Nephron progenitor cell (in vitro differentiated cells): ENCODE data around the gene SLC25A10.

Experiments used
- DNase-seq: peaks from one replicate; pipeline ENCODE4 v3.0.0; 2021
- H3K27ac Mint-ChIP-seq: 2 replicates; pipeline ENCODE4 v1.8.0; 2021; ENCODE audit warnings: mild to moderate bottlenecking, moderate library complexity, mixed read lengths
- H3K27me3 Mint-ChIP-seq: 2 replicates; pipeline ENCODE4 v1.8.0; 2021; ENCODE audit warnings: mild to moderate bottlenecking, low read depth, mixed read lengths; ENCODE audit not compliant: poor library complexity
- H3K36me3 Mint-ChIP-seq: 2 replicates; pipeline ENCODE4 v1.8.0; 2021; ENCODE audit warnings: low read depth, mixed read lengths
- H3K4me1 Mint-ChIP-seq: 2 replicates; pipeline ENCODE4 v1.8.0; 2021; ENCODE audit warnings: mixed read lengths
- H3K4me3 Mint-ChIP-seq: 2 replicates; pipeline ENCODE4 v1.8.0; 2021; ENCODE audit warnings: mild to moderate bottlenecking, moderate library complexity, mixed read lengths
- H3K9me3 Mint-ChIP-seq: 2 replicates; pipeline ENCODE4 v1.8.0; 2021; ENCODE audit warnings: mild to moderate bottlenecking, moderate library complexity, mixed read lengths
- TF ChIP-seq, protein P1 (sequence below): fragments of 200-600 bp; sonication (generic); IDR thresholded peaks from 2 replicates; pipeline ENCODE4 v1.5.0; 2021; ENCODE audit warnings: antibody characterized with exemption

The SLC25A10 gene

DNA sequence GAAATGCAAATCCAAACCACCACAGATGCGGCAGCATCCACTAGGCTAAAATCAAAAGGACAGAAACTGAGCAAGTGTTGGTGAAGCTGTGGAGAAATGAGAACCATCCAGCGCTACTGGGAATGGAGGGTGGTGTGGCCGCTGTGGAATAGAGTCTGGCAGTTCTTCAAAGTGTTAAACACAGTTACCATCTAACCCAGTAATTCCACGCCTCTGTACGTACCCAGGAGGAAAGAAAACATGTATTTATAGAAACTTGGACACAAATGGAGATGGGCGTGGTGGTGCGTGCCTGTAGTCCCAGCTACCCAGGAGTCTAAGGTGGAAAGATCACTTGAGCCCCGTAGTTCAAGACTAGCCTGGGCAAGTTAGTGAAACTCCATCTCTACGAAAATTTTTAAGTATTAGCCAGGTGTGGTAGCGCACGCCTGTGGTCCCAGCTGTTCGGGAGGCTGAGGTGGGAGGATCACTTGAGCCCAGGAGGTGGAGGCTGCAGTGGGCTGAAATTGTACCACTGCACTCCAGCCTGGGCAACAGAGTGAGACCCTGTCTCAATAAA is 11.6 kb downstream of the SLC25A10 start:
- no peak overlapping the region for H3K27ac Mint-ChIP-seq
- peaks cover 12% of the 10 kb centered on the region for H3K27me3 Mint-ChIP-seq
- H3K4me1 Mint-ChIP-seq = peaks cover 17% of the 10 kb centered on the region
- H3K36me3 Mint-ChIP-seq = no peaks in the 10 kb centered on the region
- no peak overlapping the region for H3K4me3 Mint-ChIP-seq
- TF ChIP-seq, protein P1, sequence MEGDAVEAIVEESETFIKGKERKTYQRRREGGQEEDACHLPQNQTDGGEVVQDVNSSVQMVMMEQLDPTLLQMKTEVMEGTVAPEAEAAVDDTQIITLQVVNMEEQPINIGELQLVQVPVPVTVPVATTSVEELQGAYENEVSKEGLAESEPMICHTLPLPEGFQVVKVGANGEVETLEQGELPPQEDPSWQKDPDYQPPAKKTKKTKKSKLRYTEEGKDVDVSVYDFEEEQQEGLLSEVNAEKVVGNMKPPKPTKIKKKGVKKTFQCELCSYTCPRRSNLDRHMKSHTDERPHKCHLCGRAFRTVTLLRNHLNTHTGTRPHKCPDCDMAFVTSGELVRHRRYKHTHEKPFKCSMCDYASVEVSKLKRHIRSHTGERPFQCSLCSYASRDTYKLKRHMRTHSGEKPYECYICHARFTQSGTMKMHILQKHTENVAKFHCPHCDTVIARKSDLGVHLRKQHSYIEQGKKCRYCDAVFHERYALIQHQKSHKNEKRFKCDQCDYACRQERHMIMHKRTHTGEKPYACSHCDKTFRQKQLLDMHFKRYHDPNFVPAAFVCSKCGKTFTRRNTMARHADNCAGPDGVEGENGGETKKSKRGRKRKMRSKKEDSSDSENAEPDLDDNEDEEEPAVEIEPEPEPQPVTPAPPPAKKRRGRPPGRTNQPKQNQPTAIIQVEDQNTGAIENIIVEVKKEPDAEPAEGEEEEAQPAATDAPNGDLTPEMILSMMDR = no peak
- no peak for DNase-seq
- no peaks in the 10 kb centered on the region for H3K9me3 Mint-ChIP-seq

DNA sequence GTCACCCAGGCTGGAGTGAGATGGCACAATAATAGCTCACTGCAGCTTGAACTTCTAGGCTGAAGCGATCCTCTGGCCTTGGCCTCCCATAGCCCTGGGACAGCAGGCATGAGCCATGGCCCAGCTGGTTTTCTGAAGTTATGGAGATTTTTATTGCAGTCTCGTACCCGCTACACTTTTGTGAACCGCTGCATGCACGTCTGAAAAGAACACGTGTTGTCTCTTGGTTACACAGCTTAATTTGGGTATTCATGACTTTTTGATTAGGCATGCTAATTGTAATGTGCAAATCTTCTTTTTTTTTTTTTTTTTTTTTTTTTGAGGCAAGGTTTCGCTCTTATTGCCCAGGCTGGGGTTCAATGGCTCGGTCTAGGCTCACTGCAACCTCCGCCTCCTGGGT is 13.4 kb downstream of the SLC25A10 start:
- TF ChIP-seq, protein P1 = no peak
- H3K4me3 Mint-ChIP-seq = no peak overlapping the region
- H3K9me3 Mint-ChIP-seq = no peaks in the 10 kb centered on the region
- H3K4me1 Mint-ChIP-seq = peaks cover 17% of the 10 kb centered on the region
- H3K36me3 Mint-ChIP-seq = no peaks in the 10 kb centered on the region
- H3K27me3 Mint-ChIP-seq = peaks cover 16% of the 10 kb centered on the region
- no peak for DNase-seq
- H3K27ac Mint-ChIP-seq = no peak overlapping the region

DNA sequence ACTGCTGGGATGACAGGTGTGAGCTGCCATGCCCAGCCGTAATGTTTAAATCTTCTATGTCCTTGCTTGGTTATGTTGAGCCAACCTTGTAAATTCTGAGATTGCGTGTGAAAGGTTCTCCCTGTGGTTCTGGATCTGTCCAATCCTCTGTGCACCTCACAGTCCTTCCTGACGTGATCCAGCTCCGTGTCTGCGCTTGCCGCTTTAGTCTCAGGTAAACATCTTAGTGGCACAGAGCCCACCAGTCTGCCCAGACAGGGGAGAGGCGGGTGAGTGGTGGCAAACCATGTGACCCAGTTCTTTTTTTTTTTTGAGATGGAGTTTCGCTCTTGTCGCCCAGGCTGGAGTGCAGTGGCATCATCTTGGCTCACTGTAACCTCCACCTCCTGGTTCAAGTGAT is 13.9 kb downstream of the SLC25A10 start:
- Mint-ChIP-seq H3K4me3 (no peak overlapping the region), H3K27me3 (peaks cover 20% of the 10 kb centered on the region)
- TF ChIP-seq, protein P1 = no peak

DNA sequence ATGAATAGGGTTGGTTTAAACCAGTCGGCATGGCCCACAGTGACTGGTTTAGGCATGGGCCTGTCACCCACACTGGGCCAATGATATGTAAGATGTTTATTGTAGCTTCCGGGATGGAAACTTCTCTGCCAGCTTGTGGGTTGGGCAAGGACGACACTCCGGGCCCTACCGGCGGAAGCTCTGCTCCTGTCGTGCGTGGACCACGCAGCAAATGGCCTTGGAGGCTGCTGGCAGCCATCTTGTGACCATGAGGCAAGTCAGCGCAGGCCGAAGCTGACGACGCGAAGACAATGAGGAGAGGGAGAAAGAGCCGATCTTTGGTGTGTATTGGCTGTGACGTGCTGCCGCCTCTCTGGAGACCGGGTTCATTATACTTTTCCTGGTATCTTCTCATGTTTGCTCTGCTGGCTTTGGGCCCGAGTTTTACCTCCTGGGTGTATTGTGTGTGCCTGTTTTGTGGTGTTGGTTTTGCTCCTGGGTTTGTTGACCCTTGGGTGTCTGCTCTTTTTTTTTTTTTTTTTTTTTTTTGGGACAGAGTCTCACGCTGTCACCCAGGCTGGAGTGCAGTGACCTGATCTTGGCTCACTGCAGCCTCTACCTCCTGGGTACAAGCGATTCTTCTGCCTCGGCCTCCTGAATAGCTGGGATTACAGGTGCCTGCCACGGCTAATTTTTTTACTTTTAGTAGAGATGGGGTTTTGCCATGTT is 15.4 kb downstream of the SLC25A10 start:
- H3K4me3 Mint-ChIP-seq = no peak overlapping the region
- TF ChIP-seq, protein P1 = no peak
- no peaks in the 10 kb centered on the region for H3K36me3 Mint-ChIP-seq
- no peak overlapping the region for H3K27ac Mint-ChIP-seq
- DNase-seq = no peak
- no peaks in the 10 kb centered on the region for H3K9me3 Mint-ChIP-seq
- H3K4me1 Mint-ChIP-seq = peaks cover 17% of the 10 kb centered on the region
- H3K27me3 Mint-ChIP-seq = peaks cover 27% of the 10 kb centered on the region

More for the DNA sequence above, 13.9 kb downstream of the SLC25A10 start:
- DNase-seq = no peak
- Mint-ChIP-seq H3K4me1 (peaks cover 19% of the 10 kb centered on the region), H3K36me3 (no peaks in the 10 kb centered on the region), H3K27ac (peak overlapping the region; percentile 61), H3K9me3 (no peaks in the 10 kb centered on the region)

DNA sequence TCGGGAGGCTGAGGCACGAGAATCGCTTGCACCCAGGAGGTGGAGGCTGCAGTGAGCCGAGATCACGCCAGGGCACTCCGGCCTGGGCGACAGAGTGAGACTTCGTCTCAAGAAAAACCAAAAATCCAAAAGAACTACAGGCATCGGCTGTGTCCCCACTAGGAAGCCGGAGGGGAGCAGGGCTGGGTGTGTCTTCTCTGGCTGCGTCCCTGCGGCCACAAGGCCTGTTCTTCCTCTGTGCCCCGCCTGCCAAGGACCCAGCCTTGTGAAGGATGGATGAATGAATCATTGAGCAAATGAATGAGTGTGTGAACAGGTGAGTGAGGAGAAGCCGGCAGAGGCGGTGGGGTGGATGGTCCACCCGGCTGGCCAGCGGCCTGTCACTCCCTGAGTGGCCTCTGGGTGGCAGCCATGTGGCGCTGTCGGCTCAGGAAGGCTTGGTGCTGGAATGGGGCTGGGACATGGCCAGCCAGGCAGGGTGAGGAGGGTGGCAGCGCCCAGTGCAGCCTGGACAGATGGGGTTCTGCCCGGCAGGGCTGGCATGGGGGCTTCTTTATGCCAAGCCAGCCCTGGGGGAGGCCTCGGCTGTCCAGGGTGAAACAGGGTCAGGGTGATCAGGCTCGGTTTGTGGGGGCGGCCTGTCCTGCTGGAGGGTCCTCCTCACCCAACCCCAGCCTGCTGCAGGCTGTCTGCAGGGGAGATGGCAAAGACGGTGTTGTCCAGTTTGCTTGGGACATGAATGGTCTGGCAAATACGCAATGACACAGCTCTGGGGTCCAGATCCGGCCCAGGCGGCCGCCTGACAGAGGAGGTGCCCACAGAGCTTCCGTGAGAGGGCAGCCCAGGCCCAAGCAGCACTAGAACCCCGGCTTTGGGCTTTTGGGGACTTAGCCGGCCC is 21.7 kb downstream of the SLC25A10 start:
- H3K9me3 Mint-ChIP-seq = no peaks in the 10 kb centered on the region
- no peak overlapping the region for H3K27ac Mint-ChIP-seq
- peaks cover 18% of the 10 kb centered on the region for H3K4me1 Mint-ChIP-seq
- no peaks in the 10 kb centered on the region for H3K36me3 Mint-ChIP-seq
- TF ChIP-seq, protein P1 = peak; percentile 89
- DNase-seq = peak; percentile 83
- peaks cover 54% of the 10 kb centered on the region for H3K27me3 Mint-ChIP-seq
- no peak overlapping the region for H3K4me3 Mint-ChIP-seq
